Transverse colon (tissue), 4 donors: ENCODE results near the gene SCN8A. TPM values are rescaled to one million over a fixed set of nuclear protein-coding genes. Genes with fewer than 3 reads are reported as not detected.

ENCODE experiments used
- DNase-seq: peaks from one replicate; pipeline ENCODE4 v3.0.0-alpha.2; 2019
- H3K27ac ChIP-seq, 4 donors: fragments of 200-600 bp; sonication (generic); 2 replicates each; pipeline ENCODE4 v1.5.1; 2016 to 2018; ENCODE audit warnings: inconsistent platforms in 4 of 4
- H3K27me3 ChIP-seq: fragments of 200-600 bp; sonication (generic); 2 replicates; pipeline ENCODE4 v1.5.1; 2017; ENCODE audit warnings: inconsistent platforms
- H3K36me3 ChIP-seq, 4 donors: fragments of 200-600 bp; sonication (generic); 2 replicates each; pipeline ENCODE4 v1.5.1; 2017 to 2019; ENCODE audit warnings: inconsistent platforms in 4 of 4
- H3K4me1 ChIP-seq, 4 donors: fragments of 200-600 bp; sonication (generic); 2 replicates each; pipeline ENCODE4 v1.5.1; 2017 to 2020; ENCODE audit warnings: inconsistent platforms in 4 of 4
- H3K4me3 ChIP-seq, 4 donors: fragments of 200-600 bp; sonication (generic); 1 replicate in 1 of 4; 2 replicates in 3 of 4; pipeline versions ENCODE4 v1.5.1 to v1.6.1; 2017 to 2019; ENCODE audit warnings: inconsistent platforms in 4 of 4
- H3K9me3 ChIP-seq, 2 donors: fragments of 200-600 bp; sonication (generic); 2 replicates each; pipeline ENCODE4 v1.5.1; 2017 to 2019; ENCODE audit warnings: inconsistent platforms in 2 of 2
- EP300 ChIP-seq: sonication (generic); formaldehyde crosslinking; IDR thresholded peaks from one replicate; pipeline ENCODE4 v1.6.1; 2017; ENCODE audit warnings: antibody characterized with exemption, low read depth
- POLR2A ChIP-seq: fragments of 450-650 bp; IDR thresholded peaks from one replicate; pipeline ENCODE4 v1.6.1; 2016; ENCODE audit warnings: antibody characterized with exemption, mild to moderate bottlenecking, moderate library complexity
- POLR2AphosphoS5 ChIP-seq, 3 donors: sonication (generic); formaldehyde crosslinking; IDR thresholded peaks; one replicate each; pipeline ENCODE4 v1.6.1; 2016; ENCODE audit warnings: antibody characterized with exemption in 3 of 3
- WGBS, 2 donors: methylation state at CpG; one replicate each; pipeline ENCODE4 v1.1.5; 2018; ENCODE audit warnings: low coverage in 1 of 2; 5-methylcytosine and 5-hydroxymethylcytosine counted together
- in situ Hi-C, 4 donors: fragments of 200-750 bp; cut with MboI; loops; one replicate each; pipeline versions ENCODE4 v1.15.0 to v1.15.1; 2017; ENCODE audit warnings: low sequenced_read_pairs in 3 of 4, low pct_ligation_motif_present in 1 of 4, low pct_unique_long_range_greater_than_20kb in 1 of 4
- intact Hi-C: fragments of 100-400 bp; cut with DNase I; formaldehyde crosslinking; loops from one replicate; pipeline ENCODE4 v1.15.1; 2023; ENCODE audit warnings: low total_unique reads
- total RNA-seq, 4 donors: library from RNA; depleted of rRNA; stranded (reverse); fragments of >200 nt; gene quantifications; one replicate each; pipeline ENCODE4 v1.1.0, GENCODE V29; 2016
- TF ChIP-seq, protein P1 (sequence below), 5 experiments: fragments of 200-600 bp in 3 of 5; fragments of 450-650 bp in 2 of 5; sonication (generic) in 3 of 5; IDR thresholded peaks; 1 replicate in 2 of 5; 2 replicates in 3 of 5; pipeline ENCODE4 v1.5.1; 2016 to 2017; ENCODE audit warnings: antibody characterized with exemption in 5 of 5, inconsistent platforms in 3 of 5, mild to moderate bottlenecking in 2 of 5, moderate library complexity in 1 of 5

SCN8A gene
- total RNA-seq, 4 donors from 2014 or later: 0.37 to 6.8 (median 3.2) TPM

DNA sequence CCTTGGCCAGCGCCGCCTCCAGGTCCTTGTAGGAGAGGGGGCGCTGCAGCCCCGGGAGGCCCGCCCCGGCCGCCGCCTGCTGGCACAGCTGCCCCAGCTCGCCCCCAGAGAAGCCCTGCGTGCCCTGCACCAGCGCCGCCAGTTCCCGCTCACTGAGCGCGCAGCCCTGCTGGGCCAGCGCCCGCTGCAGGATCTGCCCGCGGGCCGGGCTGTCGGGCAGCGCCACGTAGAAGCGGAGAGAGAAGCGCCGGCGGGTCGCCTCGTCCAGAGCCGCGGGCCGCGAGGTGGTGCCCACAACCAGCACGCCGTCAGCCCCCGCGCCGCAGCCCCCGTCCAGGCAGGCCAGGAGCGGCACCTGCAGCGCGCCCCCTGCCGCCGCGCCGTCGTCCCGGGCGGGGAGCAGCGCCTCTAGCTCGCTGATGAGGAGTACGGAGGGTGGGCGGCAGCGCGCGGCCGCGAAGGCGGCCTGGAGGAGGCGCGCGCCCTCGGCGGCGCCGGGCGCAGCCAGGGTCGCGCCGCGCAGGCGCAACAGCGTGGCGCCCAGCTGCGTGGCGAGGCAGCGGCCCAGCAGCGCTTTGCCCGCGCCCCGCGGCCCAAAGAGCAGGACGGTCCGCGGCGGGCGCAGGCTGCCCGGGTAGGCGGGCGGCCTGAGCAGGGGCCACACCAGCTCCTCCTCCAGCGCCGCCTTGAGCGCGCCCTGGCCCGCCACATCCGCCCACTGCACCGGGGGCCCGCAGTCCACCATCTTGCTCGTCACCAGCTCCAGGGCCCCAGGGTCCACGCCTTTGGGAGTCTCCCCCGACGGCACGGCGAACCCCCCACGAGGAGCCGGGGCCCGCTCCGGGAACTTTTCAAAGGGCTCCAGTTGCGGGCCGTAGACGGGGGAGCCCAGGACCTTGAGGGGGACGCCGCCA, 229.8 kb downstream of the SCN8A start:
- in situ Hi-C loops (loop anchor here in 2 of 4 donors (10.0 to 25.0 kb wide), 3 partner anchors 283 to 396 kb away; partner anchors contain the start of gene SLC4A8 (in 1 of the 2)), intact Hi-C loops (no loop called here)
- peak overlapping the region; percentile 28 to 63 (median 42) for H3K27ac ChIP-seq

DNA sequence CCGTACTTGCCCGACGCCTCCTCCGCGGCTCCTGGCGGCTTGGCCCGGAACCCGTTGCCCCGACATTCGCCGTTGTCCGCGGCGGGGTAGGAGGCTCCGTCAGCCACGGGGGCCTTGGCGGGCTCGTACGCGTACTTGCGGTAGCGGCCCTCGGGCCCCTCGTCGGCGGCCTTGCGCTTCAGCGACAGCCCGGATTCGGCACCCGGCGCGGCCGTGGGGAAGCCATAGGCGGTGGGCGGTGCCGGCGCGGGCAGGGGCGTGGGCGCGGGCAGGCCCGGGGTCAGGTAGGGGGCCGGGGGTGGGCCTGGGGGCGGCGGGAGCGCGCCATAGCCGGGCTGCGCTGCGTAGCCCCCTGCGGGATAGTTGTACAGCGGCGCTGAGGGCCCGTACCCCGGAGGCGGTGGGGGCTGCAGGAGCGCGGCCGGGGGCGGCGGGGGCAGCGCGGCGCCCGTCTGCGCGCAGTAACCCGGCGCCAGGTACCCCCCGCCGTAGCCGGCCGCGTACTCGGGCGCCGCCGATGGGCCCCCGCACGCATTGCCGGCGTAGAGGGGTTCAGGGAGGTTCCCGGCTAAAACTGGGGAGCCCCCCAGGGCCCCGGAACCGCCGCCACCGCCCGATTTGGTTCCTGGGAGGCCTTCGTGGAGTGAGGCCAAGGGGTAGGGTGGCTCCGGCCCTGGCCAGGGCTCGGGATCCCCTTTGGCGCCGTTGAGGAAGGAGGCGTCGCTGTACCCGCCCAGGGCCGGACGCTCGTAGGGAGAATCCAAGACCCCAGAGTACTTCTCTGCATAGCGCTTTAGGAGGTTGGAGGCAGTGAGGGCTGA, 230.6 kb downstream of the SCN8A start:
- in situ Hi-C loops: loop anchor here in 2 of 4 donors (10.0 to 25.0 kb wide), 3 partner anchors 284 to 397 kb away; partner anchors contain the start of gene SLC4A8 (in 1 of the 2)
- H3K36me3 ChIP-seq: no peaks in the 10 kb centered on the region
- H3K27me3 ChIP-seq: peaks cover 4% of the 10 kb centered on the region
- intact Hi-C loops: no loop called here
- peak overlapping the region; percentile 10 to 51 (median 29) for H3K4me3 ChIP-seq
- DNase-seq: no peak
- H3K9me3 ChIP-seq: no peaks in the 10 kb centered on the region
- peaks cover 0 to 6% (median 4%) of the 10 kb centered on the region in 4 donors for H3K4me1 ChIP-seq
- WGBS, 2 donors: 78% methylated on average over 84 of the region's 101 CpGs; no CpG with 5 or more reads in 1 of the 2 donors
- TF ChIP-seq POLR2A (no peak), POLR2AphosphoS5 (IDR thresholded peaks at IDR 0.05) (no peak), EP300 (no peak)
- TF ChIP-seq, protein P1, sequence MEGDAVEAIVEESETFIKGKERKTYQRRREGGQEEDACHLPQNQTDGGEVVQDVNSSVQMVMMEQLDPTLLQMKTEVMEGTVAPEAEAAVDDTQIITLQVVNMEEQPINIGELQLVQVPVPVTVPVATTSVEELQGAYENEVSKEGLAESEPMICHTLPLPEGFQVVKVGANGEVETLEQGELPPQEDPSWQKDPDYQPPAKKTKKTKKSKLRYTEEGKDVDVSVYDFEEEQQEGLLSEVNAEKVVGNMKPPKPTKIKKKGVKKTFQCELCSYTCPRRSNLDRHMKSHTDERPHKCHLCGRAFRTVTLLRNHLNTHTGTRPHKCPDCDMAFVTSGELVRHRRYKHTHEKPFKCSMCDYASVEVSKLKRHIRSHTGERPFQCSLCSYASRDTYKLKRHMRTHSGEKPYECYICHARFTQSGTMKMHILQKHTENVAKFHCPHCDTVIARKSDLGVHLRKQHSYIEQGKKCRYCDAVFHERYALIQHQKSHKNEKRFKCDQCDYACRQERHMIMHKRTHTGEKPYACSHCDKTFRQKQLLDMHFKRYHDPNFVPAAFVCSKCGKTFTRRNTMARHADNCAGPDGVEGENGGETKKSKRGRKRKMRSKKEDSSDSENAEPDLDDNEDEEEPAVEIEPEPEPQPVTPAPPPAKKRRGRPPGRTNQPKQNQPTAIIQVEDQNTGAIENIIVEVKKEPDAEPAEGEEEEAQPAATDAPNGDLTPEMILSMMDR (IDR thresholded peaks at IDR 0.05): no peak
- H3K27ac ChIP-seq: peak overlapping the region; percentile 25 to 63 (median 37)

More for the DNA sequence above, 229.8 kb downstream of the SCN8A start:
- Histone ChIP-seq H3K27me3 (peaks cover 4% of the 10 kb centered on the region), H3K4me1 (peaks cover 0 to 6% (median 4%) of the 10 kb centered on the region in 4 donors), H3K36me3 (no peaks in the 10 kb centered on the region), H3K4me3 (peak overlapping the region; percentile 10 to 51 (median 29)), H3K9me3 (no peaks in the 10 kb centered on the region)
- WGBS, 2 donors: 48% methylated on average over 88 of the region's 113 CpGs; no CpG with 5 or more reads in 1 of the 2 donors
- TF ChIP-seq POLR2AphosphoS5 (IDR thresholded peaks at IDR 0.05) (no peak), POLR2A (no peak), EP300 (no peak)
- TF ChIP-seq, protein P1 (IDR thresholded peaks at IDR 0.05): no peak
- peak; percentile 51 for DNase-seq

DNA sequence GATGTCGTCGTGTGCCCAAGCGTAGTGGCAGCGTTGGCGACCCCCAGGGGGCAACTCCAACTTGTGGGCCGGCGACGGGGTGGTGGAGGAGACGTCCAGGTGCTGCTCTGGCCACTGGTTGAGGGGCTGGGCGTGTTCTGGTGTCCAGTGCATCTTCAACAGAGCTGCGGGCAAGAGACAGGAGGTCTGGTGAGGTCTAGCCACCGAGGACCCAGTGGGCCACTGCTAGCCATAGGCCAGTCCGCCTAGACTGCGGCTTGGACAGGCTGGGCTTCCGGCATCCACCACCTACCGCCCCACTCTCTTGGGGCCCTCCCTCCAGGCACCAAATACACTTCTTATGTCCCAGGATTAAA, 231.2 kb downstream of the SCN8A start:
- H3K27ac ChIP-seq: no peak overlapping the region
- intact Hi-C loops: no loop called here

More for the DNA sequence above, 231.2 kb downstream of the SCN8A start:
- Histone ChIP-seq H3K27me3 (peaks cover 4% of the 10 kb centered on the region), H3K9me3 (no peaks in the 10 kb centered on the region), H3K36me3 (no peaks in the 10 kb centered on the region), H3K4me3 (no peak overlapping the region), H3K4me1 (peaks cover under 1 to 11% (median 4%) of the 10 kb centered on the region in 4 donors)
- WGBS, 2 donors: 93% methylated on average over 16 of the region's 16 CpGs; no CpG with 5 or more reads in 1 of the 2 donors
- TF ChIP-seq POLR2A (no peak), POLR2AphosphoS5 (IDR thresholded peaks at IDR 0.05) (no peak), EP300 (no peak)
- TF ChIP-seq, protein P1 (IDR thresholded peaks at IDR 0.05): no peak
- in situ Hi-C loops: loop anchor here in 2 of 4 donors (10.0 to 25.0 kb wide), 3 partner anchors 285 to 397 kb away; partner anchors contain the start of gene SLC4A8 (in 1 of the 2)
- no peak for DNase-seq
